ENCODE data around the gene CLSTN2. TPM values are rescaled to one million over a fixed set of nuclear protein-coding genes. Genes with fewer than 3 reads are reported as not detected.

CLSTN2 gene
- total and polyA plus RNA-seq, 2 of the 8 experiments (the other 6 are each of a cell fraction or from before 2014, with no cell fraction given): 0.39 to 0.52 TPM

DNA sequence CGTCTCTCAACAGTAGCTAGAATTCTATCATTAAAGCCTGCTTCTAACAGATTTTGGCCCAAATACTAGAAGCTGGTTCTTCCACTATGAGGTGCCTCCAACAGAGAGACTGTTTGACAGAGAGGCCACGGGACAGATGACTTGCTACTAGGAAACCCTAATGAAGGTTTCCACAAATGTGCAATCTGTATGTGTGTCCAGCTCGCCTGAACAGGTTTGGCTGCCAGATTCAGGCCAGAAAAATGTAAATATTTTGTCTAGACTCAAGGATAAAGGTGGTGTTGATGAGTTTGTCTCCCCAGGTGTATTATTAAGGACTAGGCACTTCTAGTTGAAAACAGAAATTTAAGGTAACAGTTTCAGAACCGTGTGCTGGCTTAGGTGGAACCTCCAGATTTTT, 651.3 kb downstream of the CLSTN2 start (continued):
- TF ChIP-seq POLR2AphosphoS5 (IDR thresholded peaks at IDR 0.05; ENCODE audit: low read depth, low read length) (no peak), TEAD4 (IDR thresholded peaks at IDR 0.05; ENCODE audit: low read depth, low read length) (no peak), POU5F1 (IDR thresholded peaks at IDR 0.05; ENCODE audit: low read depth, low read length) (no peak), KDM1A (IDR thresholded peaks at IDR 0.05; ENCODE audit: borderline replicate concordance, low read length) (no peak), SIX5 (IDR thresholded peaks at IDR 0.05; ENCODE audit: low read depth, low read length) (no peak)

Data from H1 (cell line).